MM.1S (cell line): ENCODE results near the gene PANK2.

ENCODE experiments used
- DNase-seq: peaks from one replicate; pipeline ENCODE4 v3.0.0-alpha.2; 2015
- H2AFZ ChIP-seq: fragments of 300-600 bp; sonication (generic); 2 replicates; pipeline ENCODE4 v1.6.0; 2016; ENCODE audit warnings: antibody characterized with exemption, low read length
- H3F3A ChIP-seq: fragments of 300-600 bp; sonication (generic); 2 replicates; pipeline ENCODE4 v1.6.1; 2016; ENCODE audit warnings: mild to moderate bottlenecking, antibody characterized with exemption, low read length, moderate library complexity, mixed read lengths; ENCODE audit not compliant: insufficient read depth
- H3K27ac ChIP-seq: fragments of 300-600 bp; sonication (generic); 2 replicates; pipeline ENCODE4 v1.5.1; 2016; ENCODE audit warnings: mild to moderate bottlenecking, low read length
- H3K27me3 ChIP-seq: fragments of 300-600 bp; sonication (generic); replicated peaks from 2 replicates; pipeline ENCODE4 v1.6.0; 2016; ENCODE audit warnings: low read length; ENCODE audit not compliant: insufficient read depth
- H3K36me3 ChIP-seq: fragments of 300-600 bp; sonication (generic); replicated peaks from 2 replicates; pipeline ENCODE4 v1.6.1; 2016; ENCODE audit warnings: mild to moderate bottlenecking, low read length, mixed read lengths; ENCODE audit not compliant: insufficient read depth
- H3K4me1 ChIP-seq: fragments of 300-600 bp; sonication (generic); 2 replicates; pipeline ENCODE4 v1.6.1; 2016; ENCODE audit warnings: low read length, mixed read lengths
- H3K4me2 ChIP-seq: fragments of 300-600 bp; sonication (generic); 2 replicates; pipeline ENCODE4 v1.6.0; 2016; ENCODE audit warnings: low read depth, low read length
- H3K4me3 ChIP-seq: fragments of 300-600 bp; sonication (generic); 2 replicates; pipeline ENCODE4 v1.5.1; 2016; ENCODE audit warnings: low read length, mixed read lengths
- H3K79me2 ChIP-seq: fragments of 300-600 bp; sonication (generic); 2 replicates; pipeline ENCODE4 v1.6.1; 2016; ENCODE audit warnings: mixed run types, low read length, mixed read lengths
- H3K9ac ChIP-seq: fragments of 300-600 bp; sonication (generic); 2 replicates; pipeline ENCODE4 v1.6.1; 2016; ENCODE audit warnings: low read length, mixed read lengths
- H3K9me2 ChIP-seq: fragments of 300-600 bp; sonication (generic); replicated peaks from 2 replicates; pipeline ENCODE4 v1.6.1; 2016; ENCODE audit warnings: mild to moderate bottlenecking, low read length, mixed read lengths; ENCODE audit not compliant: insufficient read depth
- H3K9me3 ChIP-seq: fragments of 300-600 bp; sonication (generic); replicated peaks from 2 replicates; pipeline ENCODE4 v1.6.1; 2016; ENCODE audit warnings: mild to moderate bottlenecking, low read length, mixed read lengths; ENCODE audit not compliant: insufficient read depth
- H4K20me1 ChIP-seq: fragments of 300-600 bp; sonication (generic); 2 replicates; pipeline ENCODE4 v1.6.1; 2016; ENCODE audit warnings: mild to moderate bottlenecking, low read length, moderate library complexity, mixed read lengths; ENCODE audit not compliant: insufficient read depth
- CTCF ChIP-seq: fragments of 300-600 bp; sonication (generic); IDR thresholded peaks from 2 replicates; pipeline ENCODE4 v1.5.1; 2016; ENCODE audit warnings: antibody characterized with exemption, low read length, mixed read lengths
- EZH2 ChIP-seq: fragments of 300-600 bp; sonication (generic); optimal IDR thresholded peaks from 2 replicates; pipeline ENCODE3; 2017; ENCODE audit warnings: low read depth, mild to moderate bottlenecking, antibody characterized with exemption, low read length, mixed read lengths
- EZH2phosphoT487 ChIP-seq: fragments of 300-600 bp; sonication (generic); IDR thresholded peaks from 2 replicates; pipeline ENCODE4 v1.6.1; 2018; ENCODE audit warnings: antibody characterized with exemption, low read length

The PANK2 gene

GRCh38 chr20:3930265-3931206 is 41.3 kb downstream of the PANK2 start:
- H3K4me1 ChIP-seq: peaks cover 12% of the 10 kb centered on the region
- H3K9me2 ChIP-seq: no peaks in the 10 kb centered on the region
- no peak overlapping the region for H3K9ac ChIP-seq
- H4K20me1 ChIP-seq: no peaks in the 10 kb centered on the region
- H3K27me3 ChIP-seq: no peaks in the 10 kb centered on the region
- TF ChIP-seq EZH2phosphoT487 (no peak), EZH2 (no peak), CTCF (no peak)
- no peaks in the 10 kb centered on the region for H3K9me3 ChIP-seq
- no peaks in the 10 kb centered on the region for H3K36me3 ChIP-seq
- H2AFZ ChIP-seq: no peak overlapping the region
- no peak overlapping the region for H3K27ac ChIP-seq
- no peak overlapping the region for H3K4me2 ChIP-seq
- no peak overlapping the region for H3K4me3 ChIP-seq
- DNase-seq: no peak
- peaks cover 6% of the 10 kb centered on the region; the same call in 1 of the 2 replicates for H3F3A ChIP-seq
- no peaks in the 10 kb centered on the region for H3K79me2 ChIP-seq

- peaks cover 6% of the 10 kb centered on the region; the same call in 1 of the 2 replicates for H3F3A ChIP-seq
- no peaks in the 10 kb centered on the region for H3K9me3 ChIP-seq
- no peak for TF ChIP-seq CTCF
- no peak for TF ChIP-seq EZH2phosphoT487
- TF ChIP-seq EZH2: no peak
- DNase-seq: no peak
- H3K79me2 ChIP-seq: no peaks in the 10 kb centered on the region
- no peaks in the 10 kb centered on the region for H4K20me1 ChIP-seq
- H3K4me3 ChIP-seq: no peak overlapping the region
- no peak overlapping the region for H2AFZ ChIP-seq
- no peaks in the 10 kb centered on the region for H3K9me2 ChIP-seq
- H3K36me3 ChIP-seq: no peaks in the 10 kb centered on the region
- H3K4me1 ChIP-seq: peaks cover 12% of the 10 kb centered on the region
- H3K27ac ChIP-seq: no peak overlapping the region
- H3K4me2 ChIP-seq: no peak overlapping the region
- no peaks in the 10 kb centered on the region for H3K27me3 ChIP-seq
- H3K9ac ChIP-seq: no peak overlapping the region
Measured at GRCh38 chr20:3931664-3932063, 42.5 kb downstream of the PANK2 start.

- no peaks in the 10 kb centered on the region for H3K9me3 ChIP-seq
- peaks cover 6% of the 10 kb centered on the region; the same call in 1 of the 2 replicates for H3F3A ChIP-seq
- DNase-seq: no peak
- peak overlapping the region; percentile 53 for H3K4me2 ChIP-seq
- no peaks in the 10 kb centered on the region for H3K9me2 ChIP-seq
- H2AFZ ChIP-seq: no peak overlapping the region
- no peak overlapping the region for H3K4me3 ChIP-seq
- no peaks in the 10 kb centered on the region for H3K27me3 ChIP-seq
- H3K27ac ChIP-seq: no peak overlapping the region
- no peaks in the 10 kb centered on the region for H4K20me1 ChIP-seq
- peaks cover 12% of the 10 kb centered on the region for H3K4me1 ChIP-seq
- no peaks in the 10 kb centered on the region for H3K79me2 ChIP-seq
- H3K9ac ChIP-seq: no peak overlapping the region
- TF ChIP-seq CTCF (no peak), EZH2 (no peak), EZH2phosphoT487 (no peak)
- no peaks in the 10 kb centered on the region for H3K36me3 ChIP-seq
Measured at GRCh38 chr20:3932277-3932676, 43.1 kb downstream of the PANK2 start.
